SK-N-SH treated with all-trans-retinoic acid at 6 μM for 48 hours (cell line): Measurements from ENCODE around the gene LEMD3.

ENCODE experiments used
- ATAC-seq: fragments of 200-7000 bp; cut with Tn5 transposase; 3 replicates; pipeline ENCODE4 v1.9.1; 2020; ENCODE audit warnings: mild to moderate bottlenecking, moderate library complexity
- ARNTL ChIP-seq: fragments of 450-650 bp; formaldehyde crosslinking; IDR thresholded peaks from 2 replicates; pipeline ENCODE4 v1.5.0; 2020; ENCODE audit warnings: low read depth, mild to moderate bottlenecking, moderate library complexity, borderline replicate concordance
- BACH2 ChIP-seq: fragments of 250-450 bp; sonication (Bioruptor Pico); IDR thresholded peaks from 2 replicates; pipeline ENCODE4 v1.9.0; 2021; ENCODE audit warnings: mild to moderate bottlenecking, borderline replicate concordance
- CSDC2 ChIP-seq: fragments of 250-450 bp; sonication (Bioruptor Pico); IDR thresholded peaks from 2 replicates; pipeline ENCODE4 v1.5.0; 2020; ENCODE audit warnings: mild to moderate bottlenecking, moderate library complexity
- CSRNP3 ChIP-seq: fragments of 250-450 bp; sonication (Bioruptor Pico); IDR thresholded peaks from 2 replicates; pipeline ENCODE4 v1.5.1; 2021; ENCODE audit warnings: mild to moderate bottlenecking, moderate library complexity
- ESRRG ChIP-seq: fragments of 250-450 bp; sonication (Bioruptor Pico); IDR thresholded peaks from 2 replicates; pipeline ENCODE4 v1.6.1; 2021; ENCODE audit warnings: mild to moderate bottlenecking
- GLIS3 ChIP-seq: fragments of 250-450 bp; sonication (Bioruptor Pico); IDR thresholded peaks from 2 replicates; pipeline ENCODE4 v1.5.0; 2020; ENCODE audit warnings: mild to moderate bottlenecking, moderate library complexity
- ISL1 ChIP-seq: fragments of 250-450 bp; sonication (Bioruptor Pico); IDR thresholded peaks from 2 replicates; pipeline ENCODE4 v2.1.2; 2022; ENCODE audit warnings: mild to moderate bottlenecking, moderate library complexity
- OSR1 ChIP-seq: fragments of 250-450 bp; sonication (Bioruptor Pico); IDR thresholded peaks from 2 replicates; pipeline ENCODE4 v1.8.0; 2022; ENCODE audit warnings: moderate library complexity, mild to moderate bottlenecking, inconsistent platforms
- PPARA ChIP-seq: fragments of 250-450 bp; sonication (Bioruptor Pico); IDR thresholded peaks from 2 replicates; pipeline ENCODE4 v1.5.0; 2020; ENCODE audit warnings: mild to moderate bottlenecking, borderline replicate concordance
- RARB ChIP-seq: fragments of 250-450 bp; sonication (Bioruptor Pico); IDR thresholded peaks from 2 replicates; pipeline ENCODE4 v1.8.0; 2021; ENCODE audit warnings: mild to moderate bottlenecking, moderate library complexity
- SNAI2 ChIP-seq: fragments of 250-450 bp; sonication (Bioruptor Pico); IDR thresholded peaks from 2 replicates; pipeline ENCODE4 v1.5.0; 2020; ENCODE audit warnings: mild to moderate bottlenecking, moderate library complexity
- TCF4 ChIP-seq: fragments of 250-450 bp; sonication (Bioruptor Pico); IDR thresholded peaks from 2 replicates; pipeline ENCODE4 v1.8.0; 2021; ENCODE audit warnings: mild to moderate bottlenecking, moderate library complexity, borderline replicate concordance
- TOX ChIP-seq: fragments of 250-450 bp; sonication (Bioruptor Pico); IDR thresholded peaks from 2 replicates; pipeline ENCODE4 v1.8.0; 2021; ENCODE audit warnings: mild to moderate bottlenecking, moderate library complexity, borderline replicate concordance
- ZC3H10 ChIP-seq: fragments of 250-450 bp; sonication (Bioruptor Pico); IDR thresholded peaks from 2 replicates; pipeline ENCODE4 v1.5.1; 2021; ENCODE audit warnings: mild to moderate bottlenecking, moderate library complexity
- ZFP3 ChIP-seq: fragments of 250-450 bp; sonication (Bioruptor Pico); IDR thresholded peaks from 2 replicates; pipeline ENCODE4 v1.5.0; 2020; ENCODE audit warnings: mild to moderate bottlenecking, moderate library complexity
- ZNF70 ChIP-seq: fragments of 450-650 bp; formaldehyde crosslinking; IDR thresholded peaks from 2 replicates; pipeline ENCODE4 v1.5.0; 2020; ENCODE audit warnings: mild to moderate bottlenecking, moderate library complexity
- ZNF8 ChIP-seq: fragments of 450-650 bp; formaldehyde crosslinking; IDR thresholded peaks from 2 replicates; pipeline ENCODE4 v1.5.0; 2020; ENCODE audit warnings: mild to moderate bottlenecking, moderate library complexity
- TF ChIP-seq, protein P1 (sequence below): fragments of 250-450 bp; sonication (Bioruptor Pico); IDR thresholded peaks from 2 replicates; pipeline ENCODE4 v1.5.0; 2020; ENCODE audit warnings: mild to moderate bottlenecking, moderate library complexity
- TF ChIP-seq, protein P2 (sequence below): fragments of 250-450 bp; sonication (Bioruptor Pico); IDR thresholded peaks from 2 replicates; pipeline ENCODE4 v1.8.0; 2021; ENCODE audit warnings: low read depth, mild to moderate bottlenecking, moderate library complexity, borderline replicate concordance
- TF ChIP-seq, protein P3 (sequence below): fragments of 250-450 bp; sonication (Bioruptor Pico); IDR thresholded peaks from 2 replicates; pipeline ENCODE4 v1.8.0; 2020; ENCODE audit warnings: mild to moderate bottlenecking, moderate library complexity, borderline replicate concordance

The LEMD3 gene

GRCh38 chr12:65293735-65294134, 124.4 kb downstream of the LEMD3 start:
- ATAC-seq, result no peak
- no peak for TF ChIP-seq ZNF70
- no peak for TF ChIP-seq BACH2
- TF ChIP-seq RARB (CRISPR knock-in tag), result no peak
- TF ChIP-seq ZFP3 (CRISPR knock-in tag), result no peak
- TF ChIP-seq ESRRG, result no peak
- TF ChIP-seq, protein P1, sequence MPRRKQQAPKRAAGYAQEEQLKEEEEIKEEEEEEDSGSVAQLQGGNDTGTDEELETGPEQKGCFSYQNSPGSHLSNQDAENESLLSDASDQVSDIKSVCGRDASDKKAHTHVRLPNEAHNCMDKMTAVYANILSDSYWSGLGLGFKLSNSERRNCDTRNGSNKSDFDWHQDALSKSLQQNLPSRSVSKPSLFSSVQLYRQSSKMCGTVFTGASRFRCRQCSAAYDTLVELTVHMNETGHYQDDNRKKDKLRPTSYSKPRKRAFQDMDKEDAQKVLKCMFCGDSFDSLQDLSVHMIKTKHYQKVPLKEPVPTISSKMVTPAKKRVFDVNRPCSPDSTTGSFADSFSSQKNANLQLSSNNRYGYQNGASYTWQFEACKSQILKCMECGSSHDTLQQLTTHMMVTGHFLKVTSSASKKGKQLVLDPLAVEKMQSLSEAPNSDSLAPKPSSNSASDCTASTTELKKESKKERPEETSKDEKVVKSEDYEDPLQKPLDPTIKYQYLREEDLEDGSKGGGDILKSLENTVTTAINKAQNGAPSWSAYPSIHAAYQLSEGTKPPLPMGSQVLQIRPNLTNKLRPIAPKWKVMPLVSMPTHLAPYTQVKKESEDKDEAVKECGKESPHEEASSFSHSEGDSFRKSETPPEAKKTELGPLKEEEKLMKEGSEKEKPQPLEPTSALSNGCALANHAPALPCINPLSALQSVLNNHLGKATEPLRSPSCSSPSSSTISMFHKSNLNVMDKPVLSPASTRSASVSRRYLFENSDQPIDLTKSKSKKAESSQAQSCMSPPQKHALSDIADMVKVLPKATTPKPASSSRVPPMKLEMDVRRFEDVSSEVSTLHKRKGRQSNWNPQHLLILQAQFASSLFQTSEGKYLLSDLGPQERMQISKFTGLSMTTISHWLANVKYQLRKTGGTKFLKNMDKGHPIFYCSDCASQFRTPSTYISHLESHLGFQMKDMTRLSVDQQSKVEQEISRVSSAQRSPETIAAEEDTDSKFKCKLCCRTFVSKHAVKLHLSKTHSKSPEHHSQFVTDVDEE, result no peak
- no peak for TF ChIP-seq TOX (CRISPR knock-in tag)

DNA sequence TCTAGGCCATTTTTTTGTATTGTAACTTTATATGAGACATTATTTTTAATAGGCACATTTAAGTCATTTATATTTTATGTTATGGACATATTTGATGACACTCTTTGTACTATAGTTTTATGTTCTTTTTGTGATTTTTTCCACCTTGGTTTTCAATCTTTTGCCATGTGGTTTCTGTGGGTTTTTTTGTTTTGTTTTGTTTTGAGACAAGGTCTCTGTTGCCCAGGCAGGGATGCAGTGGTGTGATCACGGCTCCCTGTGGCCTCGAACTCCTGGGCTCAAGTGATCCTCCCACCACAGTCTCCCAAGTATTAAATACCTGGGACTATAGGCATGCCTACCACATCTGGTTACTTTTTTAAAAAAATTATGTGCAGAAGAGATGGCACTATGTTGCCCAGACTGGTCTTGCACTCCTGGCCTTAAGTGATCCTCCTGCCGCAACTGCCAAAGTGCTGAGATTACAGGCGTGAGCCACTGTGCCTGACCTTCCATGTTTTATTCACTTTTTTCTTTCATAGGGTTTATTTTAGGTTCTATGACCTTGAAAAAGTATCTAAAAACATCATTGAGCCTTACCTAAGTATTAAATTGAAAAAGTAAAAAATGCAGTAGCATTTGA, 125.4 kb downstream of the LEMD3 start:
- no peak for ATAC-seq

More for the DNA sequence above, 125.4 kb downstream of the LEMD3 start:
- TF ChIP-seq, protein P2, sequence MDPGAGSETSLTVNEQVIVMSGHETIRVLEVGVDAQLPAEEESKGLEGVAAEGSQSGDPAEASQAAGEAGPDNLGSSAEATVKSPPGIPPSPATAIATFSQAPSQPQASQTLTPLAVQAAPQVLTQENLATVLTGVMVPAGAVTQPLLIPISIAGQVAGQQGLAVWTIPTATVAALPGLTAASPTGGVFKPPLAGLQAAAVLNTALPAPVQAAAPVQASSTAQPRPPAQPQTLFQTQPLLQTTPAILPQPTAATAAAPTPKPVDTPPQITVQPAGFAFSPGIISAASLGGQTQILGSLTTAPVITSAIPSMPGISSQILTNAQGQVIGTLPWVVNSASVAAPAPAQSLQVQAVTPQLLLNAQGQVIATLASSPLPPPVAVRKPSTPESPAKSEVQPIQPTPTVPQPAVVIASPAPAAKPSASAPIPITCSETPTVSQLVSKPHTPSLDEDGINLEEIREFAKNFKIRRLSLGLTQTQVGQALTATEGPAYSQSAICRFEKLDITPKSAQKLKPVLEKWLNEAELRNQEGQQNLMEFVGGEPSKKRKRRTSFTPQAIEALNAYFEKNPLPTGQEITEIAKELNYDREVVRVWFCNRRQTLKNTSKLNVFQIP (CRISPR knock-in tag), result no peak
- no peak for TF ChIP-seq PPARA (CRISPR knock-in tag)
- TF ChIP-seq TOX (CRISPR knock-in tag), result no peak
- no peak for TF ChIP-seq BACH2
- TF ChIP-seq GLIS3 (CRISPR knock-in tag), result no peak
- no peak for TF ChIP-seq TCF4
- no peak for TF ChIP-seq ZC3H10 (CRISPR knock-in tag)
- no peak for TF ChIP-seq ISL1 (CRISPR knock-in tag)
- TF ChIP-seq, protein P1, result no peak
- TF ChIP-seq, protein P3, sequence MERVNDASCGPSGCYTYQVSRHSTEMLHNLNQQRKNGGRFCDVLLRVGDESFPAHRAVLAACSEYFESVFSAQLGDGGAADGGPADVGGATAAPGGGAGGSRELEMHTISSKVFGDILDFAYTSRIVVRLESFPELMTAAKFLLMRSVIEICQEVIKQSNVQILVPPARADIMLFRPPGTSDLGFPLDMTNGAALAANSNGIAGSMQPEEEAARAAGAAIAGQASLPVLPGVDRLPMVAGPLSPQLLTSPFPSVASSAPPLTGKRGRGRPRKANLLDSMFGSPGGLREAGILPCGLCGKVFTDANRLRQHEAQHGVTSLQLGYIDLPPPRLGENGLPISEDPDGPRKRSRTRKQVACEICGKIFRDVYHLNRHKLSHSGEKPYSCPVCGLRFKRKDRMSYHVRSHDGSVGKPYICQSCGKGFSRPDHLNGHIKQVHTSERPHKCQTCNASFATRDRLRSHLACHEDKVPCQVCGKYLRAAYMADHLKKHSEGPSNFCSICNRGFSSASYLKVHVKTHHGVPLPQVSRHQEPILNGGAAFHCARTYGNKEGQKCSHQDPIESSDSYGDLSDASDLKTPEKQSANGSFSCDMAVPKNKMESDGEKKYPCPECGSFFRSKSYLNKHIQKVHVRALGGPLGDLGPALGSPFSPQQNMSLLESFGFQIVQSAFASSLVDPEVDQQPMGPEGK (CRISPR knock-in tag), result no peak
- TF ChIP-seq ESRRG, result no peak
- no peak for TF ChIP-seq CSRNP3
- no peak for TF ChIP-seq ZNF70
- TF ChIP-seq OSR1 (CRISPR knock-in tag), result no peak
- TF ChIP-seq RARB (CRISPR knock-in tag), result no peak
- no peak for TF ChIP-seq CSDC2
- TF ChIP-seq ZNF8, result no peak
- TF ChIP-seq SNAI2, result no peak
- TF ChIP-seq ARNTL (CRISPR knock-in tag), result no peak
- TF ChIP-seq ZFP3 (CRISPR knock-in tag), result no peak
- TF ChIP-seq, all 23 proteins: peak for 0
